ENCODE results near the gene SYNE4.

The SYNE4 gene

GRCh38 chr19:35955881-35956634 is 52.6 kb downstream of the SYNE4 start:
- DNase-seq (ENCODE audit: low read depth in 2 of 2): no peak

Data from stimulated activated CD4-positive, alpha-beta T cell treated with anti-CD3 and anti-CD28 coated beads, Interleukin-12 subunit alpha, Interleukin-12 subunit beta, amount 100 ng/mL, for 24 hours (primary cell).